GM12878 (cell line): ENCODE data around the gene ACO1.

Experiments used
- ATF2 ChIP-seq: IDR thresholded peaks from 2 replicates; pipeline ENCODE4 v1.6.1; 2012; ENCODE audit warnings: low read length, inconsistent platforms
- ATF3 ChIP-seq: IDR thresholded peaks from 2 replicates; pipeline ENCODE4 v1.6.1; 2011; ENCODE audit warnings: low read depth, mild to moderate bottlenecking, low read length, moderate library complexity, borderline replicate concordance; ENCODE audit errors: extremely low read depth
- CBX3 ChIP-seq: fragments of 200-600 bp; sonication (generic); IDR thresholded peaks from 2 replicates; pipeline ENCODE4 v1.6.1; 2016; ENCODE audit warnings: low read depth, borderline replicate concordance
- CTCF ChIP-seq, 3 experiments: IDR thresholded peaks in 2 of 3; conservative IDR thresholded peaks in 1 of 3; 2 replicates each; pipeline ENCODE4 v1.5.1; 2011; ENCODE audit warnings: low read depth in 3 of 3, low read length in 3 of 3, mild to moderate bottlenecking in 3 of 3, control low read depth in 2 of 3, moderate library complexity in 2 of 3, inconsistent platforms in 1 of 3, mixed read lengths in 1 of 3; ENCODE audit not compliant: control insufficient read depth in 2 of 3, insufficient read depth in 1 of 3; ENCODE audit errors: extremely low read depth in 1 of 3
- EGR1 ChIP-seq, 2 experiments: IDR thresholded peaks; 1 replicate in 1 of 2; 2 replicates in 1 of 2; pipeline ENCODE4 v1.6.1; 2011 to 2012; ENCODE audit warnings: low read depth in 2 of 2, low read length in 2 of 2, borderline replicate concordance in 1 of 2, mild to moderate bottlenecking in 1 of 2, moderate library complexity in 1 of 2
- EZH2 ChIP-seq: IDR thresholded peaks from 2 replicates; pipeline ENCODE4 v1.6.1; 2012; ENCODE audit warnings: low read depth, mild to moderate bottlenecking, control low read depth, inconsistent platforms, low read length, borderline replicate concordance; ENCODE audit not compliant: control insufficient read depth
- HDAC2 ChIP-seq: fragments of 200-600 bp; sonication (generic); IDR thresholded peaks from 2 replicates; pipeline ENCODE4 v1.6.1; 2017
- JUND ChIP-seq: IDR thresholded peaks from 2 replicates; pipeline ENCODE4 v1.6.1; 2012; ENCODE audit warnings: low read depth, mild to moderate bottlenecking, low read length, improper control_type of control experiment, moderate library complexity
- MAX ChIP-seq: IDR thresholded peaks from 2 replicates; pipeline ENCODE4 v1.6.1; 2012; ENCODE audit warnings: low read depth, low read length, improper control_type of control experiment
- MYC ChIP-seq: IDR thresholded peaks from 2 replicates; pipeline ENCODE4 v1.6.1; 2011; ENCODE audit warnings: mild to moderate bottlenecking, low read length, moderate library complexity, inconsistent platforms; ENCODE audit not compliant: insufficient read depth, insufficient replicate concordance, insufficient read length, severe bottlenecking
- POLR2AphosphoS5 ChIP-seq: IDR thresholded peaks from 2 replicates; pipeline ENCODE4 v1.6.1; 2011; ENCODE audit warnings: mild to moderate bottlenecking, low read length, inconsistent platforms
- SRF ChIP-seq, 2 experiments: IDR thresholded peaks; 2 replicates each; pipeline ENCODE4 v1.6.1; 2011; ENCODE audit warnings: low read depth in 2 of 2, low read length in 2 of 2, mild to moderate bottlenecking in 1 of 2, moderate library complexity in 1 of 2

- TF ChIP-seq EZH2 (no peak), ATF2 (no peak), CTCF (IDR thresholded peaks at IDR 0.05 in 2 of 3, conservative IDR thresholded peaks at IDR 0.05 in 1 of 3; ENCODE audit: control insufficient read depth in 2 of 3, extremely low read depth in 1 of 3, insufficient read depth in 1 of 3, low read depth in 3 of 3, low read length in 3 of 3) (no peak), EGR1 (IDR thresholded peaks at IDR 0.05; ENCODE audit: borderline replicate concordance in 1 of 2, low read depth in 2 of 2, low read length in 2 of 2) (no peak), MYC (no peak), POLR2AphosphoS5 (no peak), CBX3 (no peak), JUND (no peak), HDAC2 (no peak), ATF3 (no peak), SRF (IDR thresholded peaks at IDR 0.05; ENCODE audit: low read depth in 2 of 2, low read length in 2 of 2) (no peak), MAX (no peak)
These were observed 39.8 kb upstream of the ACO1 start for GRCh38 chr9:32344551-32345182.
